ENCODE data around the gene LRMDA.

GRCh38 chr10:75544993-75545706 lies 113.7 kb downstream of the LRMDA start:
- TF ChIP-seq, protein P1, sequence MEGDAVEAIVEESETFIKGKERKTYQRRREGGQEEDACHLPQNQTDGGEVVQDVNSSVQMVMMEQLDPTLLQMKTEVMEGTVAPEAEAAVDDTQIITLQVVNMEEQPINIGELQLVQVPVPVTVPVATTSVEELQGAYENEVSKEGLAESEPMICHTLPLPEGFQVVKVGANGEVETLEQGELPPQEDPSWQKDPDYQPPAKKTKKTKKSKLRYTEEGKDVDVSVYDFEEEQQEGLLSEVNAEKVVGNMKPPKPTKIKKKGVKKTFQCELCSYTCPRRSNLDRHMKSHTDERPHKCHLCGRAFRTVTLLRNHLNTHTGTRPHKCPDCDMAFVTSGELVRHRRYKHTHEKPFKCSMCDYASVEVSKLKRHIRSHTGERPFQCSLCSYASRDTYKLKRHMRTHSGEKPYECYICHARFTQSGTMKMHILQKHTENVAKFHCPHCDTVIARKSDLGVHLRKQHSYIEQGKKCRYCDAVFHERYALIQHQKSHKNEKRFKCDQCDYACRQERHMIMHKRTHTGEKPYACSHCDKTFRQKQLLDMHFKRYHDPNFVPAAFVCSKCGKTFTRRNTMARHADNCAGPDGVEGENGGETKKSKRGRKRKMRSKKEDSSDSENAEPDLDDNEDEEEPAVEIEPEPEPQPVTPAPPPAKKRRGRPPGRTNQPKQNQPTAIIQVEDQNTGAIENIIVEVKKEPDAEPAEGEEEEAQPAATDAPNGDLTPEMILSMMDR (IDR thresholded peaks at IDR 0.05), result no peak
- no peak for TF ChIP-seq POLR2A (IDR thresholded peaks at IDR 0.05)

Measured in body of pancreas (tissue), 4 donors.